ENCODE measurements around the gene TXNDC17. TPM values are rescaled to one million over a fixed set of nuclear protein-coding genes. Genes with fewer than 3 reads are reported as not detected.

TXNDC17 gene
- total and polyA plus RNA-seq, 2 of the 13 experiments (the other 11 are each of a cell fraction or from before 2014, with no cell fraction given): 188 to 266 TPM

GRCh38 chr17:6684881-6685767 is 44.3 kb downstream of the TXNDC17 start:
- peaks cover 61% of the 10 kb centered on the region for H3K4me1 ChIP-seq (ENCODE audit: insufficient read depth, low read length)
- H3K27me3 ChIP-seq (ENCODE audit: control insufficient read depth in 1 of 2, insufficient read depth in 2 of 2, low read length in 2 of 2): no peaks in the 10 kb centered on the region
- peaks cover 0 to 14% of the 10 kb centered on the region in 2 experiments; a peak in 4 of 5 replicates for H3K36me3 ChIP-seq (replicated peaks in 1 of 2; ENCODE audit: control insufficient read depth in 1 of 2, insufficient read depth in 2 of 2, low read length in 2 of 2)
- no peak overlapping the region for H3K9ac ChIP-seq (ENCODE audit: insufficient read depth, low read depth, low read length)
- ChIA-PET CTCF (ENCODE audit: low intra/inter-chr PET ratio, low total read pairs) (no interaction called here), POLR2A (interaction anchor here (5.8 to 7.7 kb wide), 2 partner anchors 15 to 27 kb away, joined by 96 to 265 read pairs; partner anchors contain the start of gene SLC13A5)
- peak overlapping the region; percentile 36 for H3K27ac ChIP-seq (ENCODE audit: extremely low read length, insufficient read depth, low read length)
- no peaks in the 10 kb centered on the region for H3K79me2 ChIP-seq (ENCODE audit: insufficient read depth, low read length)
- intact Hi-C loops (cut with micrococcal nuclease; ENCODE audit: unreplicated experiment) (no loop called here), in situ Hi-C loops (cut with HindIII; ENCODE audit: extremely low pct_ligation_motif_present, low pct_unique_long_range_greater_than_20kb) (no loop called here)
- FAIRE-seq (no peak), ATAC-seq (no peak), DNase-seq (ENCODE audit: low spot score) (no peak)
- WGBS (ENCODE audit: low lambda C conversion rate): 92% methylated on average over 13 of the region's 14 CpGs
- no peak overlapping the region for H3K4me2 ChIP-seq (ENCODE audit: low read depth, low read length)
- H4K20me1 ChIP-seq (ENCODE audit: insufficient read depth, low read length): no peaks in the 10 kb centered on the region
- no peak overlapping the region for H2AFZ ChIP-seq (ENCODE audit: low read length)
- no peak overlapping the region for H3K4me3 ChIP-seq (replicated peaks in 1 of 3; ENCODE audit: insufficient read depth in 1 of 3, low read depth in 2 of 3, low read length in 3 of 3)
- no peaks in the 10 kb centered on the region for H3K9me3 ChIP-seq (ENCODE audit: low read length)
- no TSS peak for BruUV-seq (replicated peaks)
- TF ChIP-seq ZFY (CRISPR knock-in tag; IDR thresholded peaks at IDR 0.05) (no peak), GMEB1 (CRISPR knock-in tag; IDR thresholded peaks at IDR 0.05; ENCODE audit: borderline replicate concordance) (no peak), ZNF883 (CRISPR knock-in tag; IDR thresholded peaks at IDR 0.05; ENCODE audit: not compliant biosample characterization) (peak; percentile 37), ZNF550 (CRISPR knock-in tag; IDR thresholded peaks at IDR 0.05; ENCODE audit: borderline replicate concordance) (no peak), JUND (CRISPR knock-in tag; IDR thresholded peaks at IDR 0.05) (no peak), GRHL1 (CRISPR knock-in tag; conservative IDR thresholded peaks at IDR 0.05) (no peak), RBM22 (optimal IDR thresholded peaks at IDR 0.05; ENCODE audit: low read length) (peak; percentile 6), ZNF724P (CRISPR knock-in tag; IDR thresholded peaks at IDR 0.05; ENCODE audit: borderline replicate concordance) (0 out of 2 replicates have a peak, but pooled peaks have one; percentile 7), ZFX (CRISPR knock-in tag; IDR thresholded peaks at IDR 0.05; ENCODE audit: low read depth) (0 out of 2 replicates have a peak, but pooled peaks have one; percentile 11), ZSCAN21 (CRISPR knock-in tag; IDR thresholded peaks at IDR 0.05; ENCODE audit: borderline replicate concordance) (no peak), ZBTB44 (CRISPR knock-in tag; IDR thresholded peaks at IDR 0.05) (no peak), ZNF704 (CRISPR knock-in tag; IDR thresholded peaks at IDR 0.05; ENCODE audit: borderline replicate concordance) (no peak), ZSCAN9 (CRISPR knock-in tag; IDR thresholded peaks at IDR 0.05; ENCODE audit: borderline replicate concordance) (no peak)

All from HepG2 (cell line).